Stimulated activated CD8-positive, alpha-beta memory T cell treated with anti-CD3 and anti-CD28 coated beads, Interleukin-7, amount 100 ng/mL, for 48 hours (primary cell): ENCODE measurements around the gene C5orf22.
"Not testable (repeated sequence)": the region's sequence is repeated elsewhere in the genome, so short reads cannot be mapped to it uniquely, and the experiment has no call there.

Experiments used
- DNase-seq, 2 donors: peaks; one replicate each; pipeline ENCODE4 v3.0.0-alpha.2; 2020; ENCODE audit warnings: low read depth in 1 of 2; ENCODE audit errors: extremely low read depth in 1 of 2

The C5orf22 gene

GRCh38 chr5:31602305-31602704, 70.2 kb downstream of the C5orf22 start:
- DNase-seq: not testable (repeated sequence)

- no peak for DNase-seq
Observed at GRCh38 chr5:31604240-31604639, 72.1 kb downstream of the C5orf22 start.

GRCh38 chr5:31604644-31605043, 72.5 kb downstream of the C5orf22 start:
- no peak for DNase-seq
